GM12865 (cell line): ENCODE results near the gene TAF7.

Source experiments
- DNase-seq: peaks from one replicate; pipeline ENCODE4 v3.0.0; 2010; ENCODE audit warnings: low read depth
- H3K4me3 ChIP-seq: 2 replicates; pipeline ENCODE4 v1.5.1; 2011; ENCODE audit warnings: mild to moderate bottlenecking, low read depth, low read length, control low read depth
- TF ChIP-seq, protein P1 (sequence below): IDR thresholded peaks from 2 replicates; pipeline ENCODE4 v1.5.1; 2011; ENCODE audit warnings: low read length, control low read depth, low read depth, inconsistent platforms; ENCODE audit not compliant: insufficient read depth; ENCODE audit errors: missing control alignments

Gene TAF7

DNA sequence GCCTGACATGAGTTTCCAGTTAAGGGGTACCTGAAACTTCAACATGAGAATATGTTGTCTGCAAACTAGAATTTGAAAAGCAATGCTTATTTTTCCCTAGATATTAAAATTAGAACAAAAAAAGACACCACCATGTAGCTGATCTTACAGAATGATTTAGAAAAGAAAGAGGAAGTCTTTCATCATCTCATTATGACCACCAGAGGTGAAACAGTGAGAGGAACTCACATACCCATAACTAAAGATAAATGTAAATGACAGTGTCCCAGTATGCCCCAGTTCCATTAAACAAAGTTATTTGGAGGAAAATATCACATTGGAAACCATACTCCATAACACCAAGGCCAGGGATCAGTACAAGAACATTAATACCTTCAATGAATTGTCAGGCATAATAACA is 6.9 kb downstream of the TAF7 start:
- no peak for DNase-seq
- TF ChIP-seq, protein P1, sequence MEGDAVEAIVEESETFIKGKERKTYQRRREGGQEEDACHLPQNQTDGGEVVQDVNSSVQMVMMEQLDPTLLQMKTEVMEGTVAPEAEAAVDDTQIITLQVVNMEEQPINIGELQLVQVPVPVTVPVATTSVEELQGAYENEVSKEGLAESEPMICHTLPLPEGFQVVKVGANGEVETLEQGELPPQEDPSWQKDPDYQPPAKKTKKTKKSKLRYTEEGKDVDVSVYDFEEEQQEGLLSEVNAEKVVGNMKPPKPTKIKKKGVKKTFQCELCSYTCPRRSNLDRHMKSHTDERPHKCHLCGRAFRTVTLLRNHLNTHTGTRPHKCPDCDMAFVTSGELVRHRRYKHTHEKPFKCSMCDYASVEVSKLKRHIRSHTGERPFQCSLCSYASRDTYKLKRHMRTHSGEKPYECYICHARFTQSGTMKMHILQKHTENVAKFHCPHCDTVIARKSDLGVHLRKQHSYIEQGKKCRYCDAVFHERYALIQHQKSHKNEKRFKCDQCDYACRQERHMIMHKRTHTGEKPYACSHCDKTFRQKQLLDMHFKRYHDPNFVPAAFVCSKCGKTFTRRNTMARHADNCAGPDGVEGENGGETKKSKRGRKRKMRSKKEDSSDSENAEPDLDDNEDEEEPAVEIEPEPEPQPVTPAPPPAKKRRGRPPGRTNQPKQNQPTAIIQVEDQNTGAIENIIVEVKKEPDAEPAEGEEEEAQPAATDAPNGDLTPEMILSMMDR = no peak
- H3K4me3 ChIP-seq = no peak overlapping the region

DNA sequence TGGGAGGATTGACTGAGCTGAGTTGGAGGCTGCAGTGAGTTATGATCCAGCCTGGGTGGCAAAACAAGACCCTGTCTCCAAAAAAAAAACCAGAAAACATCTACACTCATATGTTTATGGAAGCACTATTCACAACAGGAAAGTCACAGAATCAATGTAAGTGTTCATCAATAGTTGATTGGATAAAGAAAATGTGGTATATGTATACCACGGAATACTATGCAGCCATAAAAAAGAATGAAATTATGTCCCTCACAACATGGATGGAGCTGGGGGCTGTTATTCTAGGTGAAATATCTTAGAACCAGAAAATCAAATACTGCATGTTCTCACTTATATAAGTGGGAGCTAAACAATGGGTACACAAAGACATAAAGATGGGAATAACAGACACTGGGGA is 14.0 kb downstream of the TAF7 start:
- no peak overlapping the region for H3K4me3 ChIP-seq
- DNase-seq = no peak
- TF ChIP-seq, protein P1 = no peak

DNA sequence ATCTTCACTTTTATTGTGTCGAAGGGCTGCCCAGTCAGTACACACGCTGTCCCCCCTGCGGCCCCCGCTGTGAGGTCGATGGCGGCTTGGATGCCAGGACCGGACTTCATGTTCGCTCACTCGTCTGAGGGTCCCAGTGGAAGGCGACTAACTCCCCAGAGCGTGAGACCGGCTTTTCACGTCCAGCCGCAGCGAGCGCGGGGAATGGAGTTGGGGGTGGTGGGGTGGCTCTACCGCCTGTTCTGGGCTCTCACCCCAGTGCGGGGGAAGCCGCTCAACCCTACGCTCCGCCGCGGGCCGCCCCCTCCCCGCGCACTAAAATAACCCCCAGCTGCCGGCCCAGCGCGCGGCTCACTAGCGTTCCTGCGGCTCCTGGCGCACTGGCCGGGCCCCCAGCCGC is 16.8 kb downstream of the TAF7 start, which contains the start of gene SLC25A2:
TSS of gene SLC25A2 (minus strand) at position 294 of the 400 bp plus-strand sequence. CDS start at position 110, 184 bp downstream.
- no peak within 1 kb of the TSS for H3K4me3 ChIP-seq
- DNase-seq = no peak
- TF ChIP-seq, protein P1 = no peak

DNA sequence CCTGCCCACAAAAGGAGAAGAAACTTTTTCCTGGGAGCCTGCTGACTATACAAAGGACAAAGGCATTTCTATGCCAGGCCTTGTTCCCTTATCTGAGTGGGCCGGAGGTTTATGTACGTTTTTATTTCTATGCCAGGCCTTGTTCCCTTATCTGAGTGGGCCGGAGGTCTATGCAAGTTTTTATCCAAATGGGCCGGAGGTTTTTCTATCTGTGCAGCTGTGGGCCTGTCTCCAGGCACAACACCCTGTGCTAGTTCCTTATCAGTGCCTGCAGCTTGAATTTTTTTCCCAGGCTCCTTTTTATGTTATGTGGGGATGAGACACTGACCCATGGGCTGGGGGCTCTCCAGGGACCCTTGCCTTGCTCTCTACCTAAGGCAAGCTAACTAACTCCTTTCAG is 22.2 kb downstream of the TAF7 start:
- no peak for DNase-seq
- no peak overlapping the region for H3K4me3 ChIP-seq
- TF ChIP-seq, protein P1 = no peak

DNA sequence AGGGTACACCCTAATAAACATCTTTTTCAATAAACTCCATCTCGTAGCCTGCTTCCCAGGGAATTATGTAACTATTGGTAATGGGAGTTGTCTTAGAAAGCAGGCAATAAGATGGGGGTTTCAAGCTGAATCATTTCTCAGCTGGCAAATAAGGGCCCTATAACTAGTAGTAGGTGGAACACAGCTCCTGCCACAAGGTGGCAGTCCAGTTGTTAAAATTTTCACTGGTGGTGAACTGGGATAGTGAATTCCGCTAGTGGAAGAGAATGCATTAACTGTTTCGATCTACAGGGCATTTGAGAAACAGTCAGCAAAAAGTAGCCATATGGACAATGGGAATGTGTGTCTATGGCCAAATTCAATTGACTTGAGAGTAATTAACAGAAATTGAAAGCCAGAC is 47.7 kb downstream of the TAF7 start:
- DNase-seq = no peak
- TF ChIP-seq, protein P1 = no peak
- H3K4me3 ChIP-seq = no peak overlapping the region

DNA sequence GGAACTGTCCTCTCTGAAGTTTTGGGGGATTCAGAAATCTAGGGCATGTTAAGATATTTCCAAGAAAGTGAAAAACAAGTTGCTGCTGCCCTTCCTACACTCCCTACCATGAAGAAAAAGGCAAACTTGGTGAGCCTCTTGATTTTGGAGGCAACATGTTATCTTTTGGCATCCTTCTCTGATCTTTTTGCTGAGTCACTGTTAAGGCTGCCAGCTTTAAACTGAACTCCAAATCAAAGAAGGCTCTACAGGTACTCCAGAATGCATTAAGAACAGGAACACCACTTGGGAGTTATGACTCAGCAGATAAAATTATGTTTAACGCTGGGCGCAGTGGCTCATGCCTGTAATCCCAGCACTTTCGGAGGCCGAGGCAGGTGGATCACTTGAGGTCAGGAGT is 51.4 kb downstream of the TAF7 start:
- no peak overlapping the region for H3K4me3 ChIP-seq
- DNase-seq = no peak
- TF ChIP-seq, protein P1 = no peak
